Measurements from ENCODE around the gene IKZF2.

IKZF2 gene

DNA sequence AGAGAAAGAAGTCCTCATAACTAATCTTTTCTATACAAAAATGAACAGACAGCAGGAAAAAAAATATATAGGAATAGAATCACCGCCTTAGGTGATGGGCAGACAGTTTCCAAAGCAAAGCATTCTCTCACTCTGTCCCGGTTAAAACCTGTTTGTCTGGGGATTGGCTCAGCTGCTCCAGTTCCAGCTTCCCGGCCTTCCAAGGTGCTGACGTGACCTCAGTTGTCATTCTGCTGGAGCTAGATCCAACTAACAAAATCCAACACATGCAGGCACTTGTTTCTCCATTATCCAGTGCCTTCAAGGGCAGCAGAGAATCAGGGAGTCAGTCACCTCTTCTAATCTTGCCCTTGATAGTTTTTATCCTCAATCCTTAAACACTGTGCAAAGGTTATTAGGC lies 52.8 kb downstream of the IKZF2 start:
- no peak for DNase-seq

DNA sequence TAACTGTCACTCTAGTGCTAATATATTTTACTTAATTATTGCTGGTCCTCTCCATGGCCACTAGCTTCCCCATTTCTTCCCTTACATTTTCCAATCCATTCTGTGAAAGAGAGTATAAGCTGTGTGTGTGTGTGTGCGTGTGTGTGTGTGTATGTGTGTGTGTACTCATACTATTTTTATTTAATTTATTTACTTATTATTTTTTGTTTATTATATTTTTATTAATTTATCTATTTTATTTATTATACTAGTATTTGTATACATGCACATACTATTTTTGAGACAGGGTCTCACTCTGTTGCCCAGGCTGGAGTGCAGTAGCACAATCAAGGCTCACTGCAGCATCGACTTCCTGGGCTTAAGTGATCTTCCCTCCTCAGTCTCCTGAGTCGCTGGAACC lies 59.6 kb downstream of the IKZF2 start:
- no peak for DNase-seq

DNA sequence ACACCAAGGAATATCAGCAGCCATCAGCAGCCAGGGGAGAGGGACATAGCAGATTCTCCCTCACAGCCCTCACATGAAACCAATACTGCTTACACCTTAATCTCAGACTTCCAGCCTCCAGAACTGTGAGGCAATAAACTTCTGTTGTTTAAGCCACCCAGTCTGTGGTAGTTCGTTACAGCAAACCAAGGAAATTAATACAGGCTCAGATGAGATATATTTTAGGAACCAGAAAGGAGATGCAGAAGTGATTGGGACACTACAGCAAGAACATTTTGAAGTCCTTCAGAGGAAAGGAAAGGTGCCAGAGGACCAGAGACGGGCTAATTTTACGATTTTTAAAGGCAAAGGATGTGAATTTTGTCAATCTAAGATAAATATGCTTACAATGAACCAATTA lies 60.6 kb downstream of the IKZF2 start:
- no peak for DNase-seq

DNA sequence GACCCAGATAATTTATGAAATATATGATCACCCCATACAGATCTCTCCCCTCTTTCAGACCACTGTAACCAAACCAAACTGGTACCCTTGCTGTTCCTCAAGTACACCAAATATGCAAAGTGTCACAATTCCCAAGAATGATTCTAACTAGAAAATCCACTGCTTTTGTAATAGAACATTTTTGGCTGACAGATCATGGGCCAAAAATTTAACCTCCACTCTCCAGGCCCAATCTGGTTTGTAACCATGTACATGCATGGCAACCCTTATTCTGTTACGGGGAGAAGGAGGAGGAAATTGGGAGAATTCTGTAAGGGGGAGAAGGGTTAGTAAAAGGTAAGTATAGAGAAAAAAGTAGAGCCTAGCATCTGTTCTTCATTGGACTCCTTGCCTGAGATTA lies 62.0 kb downstream of the IKZF2 start:
- no peak for DNase-seq

DNA sequence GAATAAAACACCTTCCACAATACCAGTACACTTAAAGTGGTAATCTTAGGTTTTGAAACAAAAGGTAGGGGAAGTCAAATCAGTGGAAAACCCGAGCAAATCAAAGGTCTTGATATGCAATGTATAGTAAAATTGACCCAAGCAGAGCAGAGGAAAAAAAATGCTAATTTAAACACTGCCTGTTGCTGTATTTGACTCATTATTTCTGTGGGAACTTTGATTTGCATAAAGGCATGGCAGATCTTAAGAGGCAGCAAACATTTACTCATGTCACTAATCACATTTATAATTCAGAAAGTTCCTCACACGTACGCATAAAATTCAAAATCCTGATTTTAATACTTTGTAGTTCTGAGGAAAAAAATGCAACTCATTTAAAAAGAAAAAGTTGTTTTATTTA lies 64.4 kb downstream of the IKZF2 start:
- no peak for DNase-seq

DNA sequence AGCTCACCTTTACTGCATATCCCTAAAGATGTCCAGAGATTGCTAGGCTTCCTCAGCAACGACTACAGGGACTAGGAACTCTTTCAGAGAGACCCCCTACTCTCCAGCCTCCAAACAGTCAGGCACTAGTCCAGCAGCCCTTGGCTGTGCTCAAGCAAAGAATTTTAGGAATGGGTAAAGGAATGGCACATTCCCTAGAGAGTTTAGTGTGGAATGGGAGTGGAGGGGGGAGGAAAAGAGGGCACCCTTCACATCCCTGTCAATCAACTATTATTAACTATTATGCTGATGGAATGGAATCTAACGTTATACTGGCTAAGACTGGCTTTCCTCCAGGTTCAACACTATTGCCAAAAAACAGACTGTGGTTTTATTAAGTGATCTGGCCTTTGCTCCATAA lies 64.8 kb downstream of the IKZF2 start:
- DNase-seq = no peak

DNA sequence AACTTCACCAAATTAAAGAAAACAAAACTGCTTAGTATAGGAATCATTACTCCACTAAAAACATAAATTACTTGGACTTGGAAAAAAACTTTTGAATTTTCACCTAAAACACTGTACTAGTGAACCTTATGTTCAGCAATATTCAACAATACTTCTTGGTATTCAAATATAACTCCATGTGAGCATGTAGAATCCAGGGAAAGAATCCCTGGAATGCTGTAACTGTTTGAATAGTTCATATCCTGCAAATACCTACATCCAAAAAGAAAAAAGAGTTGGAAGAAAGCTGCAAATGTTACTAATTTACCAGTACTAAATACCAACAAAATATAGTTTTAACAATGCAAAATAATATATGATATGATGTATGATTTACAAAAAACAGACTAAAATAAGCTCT lies 65.4 kb downstream of the IKZF2 start:
- DNase-seq = no peak

DNA sequence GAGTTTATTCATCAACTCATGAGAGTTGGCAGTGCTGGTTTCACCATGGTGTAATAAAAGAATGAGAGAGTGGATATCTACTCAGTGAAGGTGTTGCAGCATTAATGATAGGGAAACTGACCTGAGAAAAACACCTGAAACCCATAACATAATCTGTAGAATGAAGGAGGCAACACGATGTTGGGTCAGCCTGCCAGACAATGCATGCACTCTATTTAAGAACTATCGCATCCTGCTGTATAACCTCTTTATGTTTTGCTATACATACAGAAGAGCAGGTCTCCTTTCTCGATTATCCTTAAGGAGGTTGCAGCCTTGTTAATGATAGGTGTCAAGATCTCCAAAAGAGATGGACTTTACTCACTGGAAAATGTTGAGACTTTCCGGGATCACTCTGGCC lies 65.9 kb downstream of the IKZF2 start:
- no peak for DNase-seq

DNA sequence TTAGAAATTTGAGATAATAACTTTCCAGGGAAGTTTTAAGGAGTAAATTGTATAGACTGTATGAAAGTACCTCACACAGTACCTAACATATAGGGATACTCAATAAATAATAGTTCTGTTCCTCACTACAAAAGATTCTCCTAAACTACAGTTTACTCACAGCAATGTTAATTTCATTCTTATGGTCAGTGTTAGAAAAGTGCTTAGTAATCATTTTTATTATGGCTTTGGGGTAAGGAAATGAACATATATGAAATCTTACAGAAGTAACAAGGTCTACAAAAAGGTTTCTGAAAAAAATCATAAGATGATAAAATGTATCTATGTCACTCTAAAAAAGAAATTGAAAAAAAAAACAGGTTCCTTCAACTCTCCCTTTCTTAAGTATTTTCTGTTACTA lies 67.2 kb downstream of the IKZF2 start:
- no peak for DNase-seq

DNA sequence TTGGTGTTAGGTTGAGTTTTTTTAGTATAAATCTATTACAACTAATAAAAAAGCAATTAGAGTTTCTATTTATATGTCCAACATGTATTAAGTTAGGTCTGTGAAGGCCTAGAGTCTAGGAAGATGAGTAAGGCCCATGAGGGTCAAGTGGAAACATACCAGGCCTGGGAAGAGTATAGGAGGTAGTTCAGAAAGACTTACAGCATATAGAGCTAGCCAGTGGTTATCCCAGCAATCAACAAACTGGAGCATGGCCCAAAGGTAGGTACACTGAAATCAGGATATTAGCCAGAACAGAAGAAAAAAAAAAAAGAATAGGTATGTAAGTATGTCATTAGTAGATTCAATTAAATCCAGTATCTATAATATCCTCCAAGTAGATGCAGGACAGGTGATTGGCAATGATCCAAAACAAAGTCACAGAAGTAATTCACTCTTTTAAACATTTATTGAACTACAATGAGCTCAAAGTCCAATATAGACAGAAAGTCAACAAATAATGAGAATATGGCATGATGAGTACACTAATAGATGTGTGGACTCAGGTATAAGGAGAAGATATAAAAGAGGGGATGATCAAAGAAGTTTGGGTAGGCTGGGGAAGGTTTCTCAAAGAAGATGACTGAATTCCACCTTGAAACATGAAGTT lies 70.3 kb downstream of the IKZF2 start:
- no peak for DNase-seq

DNA sequence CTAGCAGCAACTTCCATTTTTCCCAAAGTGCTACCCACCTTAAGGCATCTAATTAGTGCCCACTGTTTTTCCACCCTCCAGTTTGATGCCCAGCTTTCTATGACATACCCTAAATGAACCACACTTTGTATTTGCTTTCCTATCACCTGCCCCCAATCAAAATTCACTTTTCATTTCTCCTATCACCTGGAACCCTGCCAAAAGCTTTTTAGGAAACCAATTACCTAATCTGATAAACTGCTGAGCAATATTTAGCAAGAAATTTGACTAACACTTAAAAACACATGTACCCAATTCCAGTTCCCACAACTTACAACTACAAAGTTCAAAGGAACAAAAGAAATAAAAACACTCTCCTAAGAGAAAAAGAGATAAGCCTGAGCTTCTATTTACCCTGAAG lies 71.7 kb downstream of the IKZF2 start:
- DNase-seq = no peak

DNA sequence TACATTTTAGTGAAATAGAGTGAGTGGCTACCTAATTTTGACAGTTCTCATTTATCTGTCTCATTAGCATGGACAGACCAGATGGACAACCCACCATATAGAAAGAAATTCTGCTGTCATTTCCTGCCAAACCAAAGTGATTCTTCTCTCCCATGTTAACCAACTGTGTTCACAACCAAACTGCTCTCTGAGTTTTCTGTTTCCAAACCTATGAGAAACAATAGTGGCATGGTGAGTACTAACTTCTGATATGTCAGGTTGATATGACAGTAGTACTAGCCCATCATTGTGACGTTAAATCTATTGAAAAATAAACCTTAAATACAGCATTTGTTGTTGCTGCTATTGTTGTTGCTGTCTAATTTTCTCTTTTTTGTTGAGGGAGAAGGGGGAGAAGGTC lies 72.7 kb downstream of the IKZF2 start:
- no peak for DNase-seq

DNA sequence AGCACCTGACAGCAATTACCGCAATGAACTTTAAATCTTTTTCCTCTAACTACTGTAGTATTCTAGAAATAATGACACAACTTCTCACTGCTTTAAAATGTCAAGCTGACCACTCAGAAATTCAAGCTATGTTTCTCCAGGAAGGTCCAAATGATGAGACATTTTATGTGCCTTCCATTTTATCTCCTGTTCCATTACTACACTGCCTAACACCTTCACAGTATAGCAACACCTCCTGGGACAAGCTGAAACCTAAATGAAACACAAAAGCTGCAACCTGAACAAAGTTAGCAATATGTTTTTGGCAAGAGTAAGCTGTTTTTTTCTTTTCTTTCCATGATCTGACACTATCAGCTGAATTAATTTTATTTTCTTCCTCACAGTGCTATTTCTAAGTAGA lies 81.9 kb downstream of the IKZF2 start:
- DNase-seq = no peak

DNA sequence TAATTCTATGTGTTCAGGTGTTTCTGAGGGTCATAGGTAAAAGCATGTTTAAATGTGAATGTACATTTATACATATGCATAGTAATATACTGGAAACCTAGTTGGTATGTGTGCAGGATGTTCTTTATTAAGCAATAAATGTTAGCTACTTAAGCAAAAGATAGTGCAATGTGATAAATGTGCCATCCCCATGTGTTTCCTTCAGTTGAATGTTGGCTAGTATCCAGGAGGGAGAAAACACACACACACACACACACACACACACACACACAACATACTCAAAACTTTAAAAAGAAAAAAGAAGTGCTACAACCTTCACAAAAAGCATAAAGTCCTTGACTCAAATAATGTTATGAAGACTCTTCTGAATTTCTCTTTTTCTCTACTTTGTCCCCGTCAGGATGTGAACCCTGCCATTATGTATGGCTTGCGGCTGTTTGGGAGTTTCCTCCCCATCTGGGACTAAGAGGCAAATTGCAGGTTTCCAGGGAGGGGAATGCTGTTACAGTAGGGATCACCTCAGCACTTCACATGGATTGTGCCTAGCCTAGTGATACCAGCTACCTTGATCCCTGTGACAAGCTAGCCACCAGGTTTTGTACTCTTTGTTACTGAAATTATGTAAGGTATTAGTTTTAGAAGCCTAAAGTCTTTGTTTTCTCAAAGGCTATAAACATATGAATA lies 82.6 kb downstream of the IKZF2 start:
- no peak for DNase-seq

DNA sequence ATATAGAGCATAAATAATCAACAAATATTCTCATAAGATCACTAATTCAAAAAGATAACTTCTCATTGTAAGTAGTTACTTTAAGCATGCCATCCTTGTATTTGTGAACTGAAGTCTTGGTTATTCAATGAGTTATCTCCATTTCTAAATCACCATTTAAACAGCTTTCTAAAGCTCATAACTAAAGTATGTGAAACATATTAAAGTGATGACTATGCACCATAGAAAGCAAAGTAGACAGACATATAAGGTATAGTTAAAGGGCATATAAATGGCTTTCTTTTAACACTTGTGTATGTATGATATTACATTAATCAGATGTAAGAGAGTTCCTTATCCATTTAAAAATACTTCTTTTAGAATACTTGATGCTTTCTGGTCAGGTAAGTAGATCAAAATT lies 83.5 kb downstream of the IKZF2 start:
- DNase-seq = no peak

DNA sequence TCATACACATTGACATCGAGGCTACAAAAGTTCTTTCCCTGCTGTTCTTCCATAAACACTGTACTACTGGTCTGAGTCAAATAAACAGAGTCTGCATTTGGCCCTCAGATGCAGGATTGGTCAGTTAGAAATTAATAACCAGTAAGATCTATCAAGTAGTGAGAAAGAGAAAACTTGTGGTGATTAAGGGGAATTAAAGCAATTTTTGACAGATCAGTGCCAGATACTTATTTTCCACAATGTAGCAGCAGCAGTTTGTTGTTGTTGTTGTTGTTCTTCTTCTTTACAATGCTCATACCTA lies 85.0 kb downstream of the IKZF2 start:
- no peak for DNase-seq

DNA sequence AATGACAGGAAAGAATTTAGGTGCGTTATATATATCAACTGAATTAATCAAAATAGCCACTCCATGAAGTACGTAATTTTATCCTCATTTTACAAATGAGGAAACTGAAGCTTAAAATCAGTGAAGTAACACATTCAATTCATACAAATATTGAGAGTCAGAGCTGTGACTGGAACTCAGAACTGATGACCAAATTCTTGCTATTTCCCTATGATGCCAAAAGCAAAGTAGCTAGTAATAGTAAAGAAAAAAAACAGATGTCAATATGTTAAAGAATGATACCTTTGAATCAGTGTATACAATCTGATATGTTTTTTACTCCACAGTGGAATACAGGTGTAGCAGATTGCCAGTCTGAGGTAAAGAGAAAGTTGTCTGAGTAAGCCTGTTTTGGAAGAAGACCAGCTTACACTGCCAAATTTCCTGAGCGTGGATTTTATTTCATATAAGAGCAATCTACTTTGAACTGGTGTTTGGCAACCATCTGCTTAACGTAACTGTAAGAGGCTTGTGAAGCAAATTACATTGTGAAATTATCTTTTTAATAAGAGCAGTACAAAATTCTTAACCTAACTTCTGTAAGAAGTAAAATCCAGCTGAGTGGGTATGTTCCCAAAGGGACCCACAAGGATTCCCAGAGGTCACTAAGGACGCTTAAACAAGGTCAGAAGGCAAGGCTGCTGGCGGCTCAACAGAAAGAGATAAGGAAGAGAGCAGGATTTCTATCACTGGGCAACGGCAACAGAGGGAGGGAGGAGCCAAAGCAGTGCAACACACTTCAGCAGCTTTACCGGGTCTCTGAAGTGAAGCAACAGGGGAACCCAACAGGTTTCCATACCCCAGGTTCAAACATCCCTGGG lies 85.6 kb downstream of the IKZF2 start:
- DNase-seq = peak; percentile 17

DNA sequence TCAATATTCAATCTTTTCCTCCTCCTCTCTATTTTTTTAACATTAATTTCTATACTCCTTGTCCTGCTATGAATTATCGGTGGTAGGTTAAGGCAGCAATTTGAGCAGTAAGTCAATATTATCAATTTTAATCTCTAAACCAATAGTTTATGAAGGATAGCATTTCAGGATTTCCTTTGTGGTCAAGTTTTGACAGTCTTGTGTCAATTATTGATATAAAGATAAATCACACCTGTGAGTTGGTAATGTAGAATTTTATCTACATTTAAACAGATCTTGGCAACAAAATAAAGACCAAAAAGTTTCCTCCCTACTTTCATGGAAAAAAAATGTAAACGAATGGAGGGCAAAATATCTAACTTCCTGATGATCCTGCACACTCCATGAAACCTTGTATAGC lies 87.3 kb downstream of the IKZF2 start:
- no peak for DNase-seq

DNA sequence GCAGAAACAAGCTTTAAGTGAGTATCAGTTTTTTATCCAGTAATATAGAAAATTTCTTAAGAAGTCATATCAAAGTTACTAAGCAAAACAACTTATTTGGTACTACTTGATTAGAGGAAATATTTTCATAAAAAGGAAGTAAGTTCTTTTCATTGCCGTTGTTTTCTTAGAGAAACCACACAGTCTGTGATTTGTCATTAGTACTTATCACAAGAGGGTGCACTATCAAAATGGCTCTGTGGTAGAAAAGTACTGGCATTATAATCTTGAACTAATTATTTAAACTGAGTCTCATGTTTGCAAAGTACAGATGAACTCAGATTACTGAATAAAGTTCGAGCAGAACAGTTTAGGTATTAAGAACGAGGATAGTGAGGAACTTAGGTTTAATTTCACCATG lies 93.4 kb downstream of the IKZF2 start:
- DNase-seq = no peak

DNA sequence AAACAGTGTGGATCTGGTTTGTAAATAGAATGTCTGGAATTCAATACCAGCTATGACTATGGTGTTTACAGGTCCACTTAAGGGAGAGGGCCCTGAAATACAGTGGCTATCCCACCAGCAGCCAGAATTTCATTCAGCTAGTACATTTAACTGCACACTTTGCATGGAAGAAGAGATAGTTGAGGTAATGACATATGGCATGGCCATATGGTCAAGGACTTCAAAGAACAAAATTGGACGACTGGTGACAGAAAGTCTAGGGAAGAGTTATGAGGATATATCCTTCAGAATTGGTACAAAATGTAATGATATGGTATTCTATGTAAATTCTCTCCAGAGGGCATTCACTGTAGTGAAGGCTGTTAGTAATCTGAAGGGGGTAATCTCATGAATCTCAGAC lies 105.0 kb downstream of the IKZF2 start:
- DNase-seq = no peak

DNA sequence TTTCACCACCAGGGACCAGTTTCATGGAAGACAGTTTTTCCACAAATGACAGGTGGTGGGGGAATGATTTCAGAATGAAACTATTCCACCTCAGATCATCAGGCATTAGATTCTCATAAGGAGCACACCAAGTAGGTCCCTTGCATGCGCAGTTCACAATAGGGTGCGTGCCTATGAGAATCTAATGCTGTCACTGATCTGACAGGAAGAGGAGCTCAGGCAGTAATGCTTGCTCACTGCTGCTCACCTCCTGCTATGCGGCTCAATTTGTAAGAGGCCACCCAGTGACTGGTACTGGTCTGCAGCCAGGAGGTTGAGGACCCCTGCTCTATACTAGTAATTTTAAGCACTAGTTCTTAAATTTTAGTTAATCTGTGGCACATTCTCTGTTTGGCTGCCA lies 107.8 kb downstream of the IKZF2 start:
- DNase-seq = no peak

DNA sequence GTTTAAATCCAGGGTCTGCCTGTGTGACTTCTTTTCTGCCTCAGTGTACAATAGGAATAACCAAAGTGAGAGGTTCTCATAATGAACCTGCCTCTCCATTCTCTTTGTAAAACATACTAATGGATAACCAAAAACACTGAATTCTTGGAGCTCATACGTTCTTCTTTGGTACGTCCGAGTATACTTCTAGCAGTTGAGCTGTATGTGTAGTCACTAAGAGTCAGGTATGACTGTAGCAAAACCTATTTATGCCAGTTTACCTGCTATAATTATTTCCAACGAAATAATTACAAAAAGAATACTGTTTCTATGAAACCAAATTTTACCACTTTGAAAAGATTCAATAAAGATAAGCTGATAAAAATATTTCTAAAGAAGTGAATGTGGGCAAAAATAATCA lies 109.2 kb downstream of the IKZF2 start:
- DNase-seq = no peak

DNA sequence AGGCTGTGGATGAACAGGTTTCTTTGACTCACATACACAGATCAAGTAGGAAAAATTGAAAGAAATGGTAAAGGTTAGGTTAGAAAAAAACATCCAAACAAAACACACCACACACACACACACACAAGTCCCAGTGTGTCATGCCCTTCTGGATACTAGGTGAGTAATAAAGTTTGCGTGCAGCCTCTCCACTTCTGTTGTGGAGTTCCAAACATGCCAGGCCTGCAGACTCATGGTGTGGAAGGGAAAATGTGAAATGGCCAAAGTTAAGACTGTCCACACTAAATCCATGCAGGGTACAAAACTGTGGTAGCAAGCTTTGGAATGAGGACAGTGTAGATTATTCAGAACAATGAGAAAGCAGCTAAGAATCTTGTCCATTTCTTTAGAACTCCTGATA lies 114.6 kb downstream of the IKZF2 start:
- DNase-seq = no peak

DNA sequence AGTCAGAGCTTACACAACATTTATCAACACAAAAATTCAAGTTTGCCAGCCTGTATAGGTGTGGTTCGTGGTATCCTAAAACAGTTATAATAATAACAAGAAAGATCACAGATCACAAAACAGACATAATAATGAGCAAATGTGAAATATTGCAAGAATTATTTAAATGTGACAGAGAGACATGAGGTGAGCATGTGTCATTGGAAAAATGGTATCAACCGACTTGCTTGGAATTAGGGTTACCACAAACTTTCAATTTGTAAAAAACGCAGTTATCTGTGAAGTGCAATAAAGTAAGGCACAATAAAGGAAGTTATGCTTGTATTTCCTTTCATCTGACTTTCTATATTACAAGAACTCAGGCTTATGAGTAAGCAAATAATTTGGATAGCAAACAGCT lies 116.8 kb downstream of the IKZF2 start:
- no peak for DNase-seq

DNA sequence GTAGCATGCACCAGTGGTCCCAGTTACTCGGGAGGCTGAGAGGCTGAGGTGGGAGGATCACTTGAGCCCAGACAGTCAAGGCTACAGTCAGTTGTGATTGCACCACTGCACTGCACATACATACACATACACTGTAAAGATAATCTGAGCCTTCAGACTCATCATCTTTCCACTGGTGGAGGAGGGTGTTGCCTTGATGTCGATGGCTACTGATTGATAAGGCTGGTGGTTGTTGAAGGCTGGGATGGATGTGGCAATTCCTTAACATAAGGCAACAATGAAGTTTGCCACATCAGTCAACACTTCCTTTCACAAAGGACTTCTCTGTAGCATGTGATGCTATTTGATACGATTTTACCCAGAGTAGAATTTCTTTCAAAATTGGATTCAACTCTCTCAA lies 118.8 kb downstream of the IKZF2 start:
- no peak for DNase-seq
